NCI-H446 treated with DMSO at 0.1 percent for 48 hours (cell line): ENCODE data around the gene ATP5F1D.

Experiments
- DNase-seq: peaks from one replicate; lab custom pipeline; 2025; lab: John Stamatoyannopoulos, UW

ATP5F1D gene

GRCh38 chr19:1270854-1271527 lies 29.4 kb downstream of the ATP5F1D start:
- DNase-seq: no peak

GRCh38 chr19:1271528-1272422 lies 30.2 kb downstream of the ATP5F1D start:
- DNase-seq: no peak

- no peak for DNase-seq
These were observed 31.1 kb downstream of the ATP5F1D start for GRCh38 chr19:1272423-1273262.

- no peak for DNase-seq
These were observed 31.9 kb downstream of the ATP5F1D start for GRCh38 chr19:1273263-1274041.

GRCh38 chr19:1274081-1274851 lies 32.7 kb downstream of the ATP5F1D start:
- no peak for DNase-seq

GRCh38 chr19:1274852-1275259 lies 33.3 kb downstream of the ATP5F1D start:
- DNase-seq: no peak

- peak; percentile 96 for DNase-seq
These were observed 33.9 kb downstream of the ATP5F1D start, which contains the start of gene FAM174C for GRCh38 chr19:1275260-1275975. FAM174C (plus strand) TSS chr19:1275530; CDS start chr19:1275550, 20 bp downstream.

GRCh38 chr19:1275976-1276627 lies 34.6 kb downstream of the ATP5F1D start:
- no peak for DNase-seq

- no peak for DNase-seq
These were observed 35.1 kb downstream of the ATP5F1D start for GRCh38 chr19:1276628-1277022.

GRCh38 chr19:1277061-1277460 lies 35.5 kb downstream of the ATP5F1D start:
- no peak for DNase-seq

GRCh38 chr19:1278074-1278473 lies 36.5 kb downstream of the ATP5F1D start:
- DNase-seq: no peak

- no peak for DNase-seq
These were observed 37.4 kb downstream of the ATP5F1D start for GRCh38 chr19:1278713-1279660.

- peak; percentile 45 for DNase-seq
These were observed 38.3 kb downstream of the ATP5F1D start for GRCh38 chr19:1279782-1280341.

- DNase-seq: no peak
These were observed 39.4 kb downstream of the ATP5F1D start for GRCh38 chr19:1280636-1281568.

- DNase-seq: no peak
These were observed 40.2 kb downstream of the ATP5F1D start for GRCh38 chr19:1281569-1282287.

- no peak for DNase-seq
These were observed 41.1 kb downstream of the ATP5F1D start for GRCh38 chr19:1282588-1283206.
